Stimulated activated CD4-positive, alpha-beta T cell treated with anti-CD3 and anti-CD28 coated beads, TNF-alpha, amount 100 ng/mL, for 4 hours (primary cell): ENCODE measurements around the gene GPATCH2L.

Experiments used
- DNase-seq, 3 experiments: peaks; one replicate each; pipeline ENCODE4 v3.0.0-alpha.2; 2020; ENCODE audit warnings: low read depth in 3 of 3

The GPATCH2L gene

DNA sequence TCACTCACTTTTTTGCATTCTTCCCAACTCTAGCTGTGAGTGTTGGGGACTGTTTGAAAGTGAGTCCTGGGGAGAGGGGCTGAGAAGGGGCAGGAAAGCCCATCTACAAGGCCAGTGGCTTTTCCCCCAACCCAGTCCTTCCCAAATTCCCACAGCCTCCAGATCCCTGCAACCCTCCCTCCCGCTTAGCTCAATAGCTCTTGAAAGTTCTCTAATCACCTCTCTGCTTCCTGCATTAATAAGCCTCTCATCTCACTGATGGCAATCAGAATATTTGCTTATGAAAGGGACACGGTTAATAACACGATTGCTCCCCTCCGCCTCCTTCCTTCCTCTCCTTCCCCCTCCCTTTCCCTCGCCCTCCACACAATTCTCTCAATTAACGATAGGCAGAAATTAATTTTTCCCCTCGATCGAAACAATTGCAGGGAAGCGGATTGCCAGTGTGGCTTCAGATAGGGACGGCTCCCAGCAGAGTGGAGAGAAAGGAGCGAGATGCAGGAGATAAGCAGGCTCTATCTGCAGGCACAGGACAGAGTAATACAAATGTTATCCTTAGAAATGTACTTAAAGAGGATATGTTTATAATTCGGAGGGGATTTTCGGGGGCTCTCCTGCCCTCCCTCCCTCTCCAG is 15.1 kb upstream of the GPATCH2L start:
- DNase-seq, result no peak

DNA sequence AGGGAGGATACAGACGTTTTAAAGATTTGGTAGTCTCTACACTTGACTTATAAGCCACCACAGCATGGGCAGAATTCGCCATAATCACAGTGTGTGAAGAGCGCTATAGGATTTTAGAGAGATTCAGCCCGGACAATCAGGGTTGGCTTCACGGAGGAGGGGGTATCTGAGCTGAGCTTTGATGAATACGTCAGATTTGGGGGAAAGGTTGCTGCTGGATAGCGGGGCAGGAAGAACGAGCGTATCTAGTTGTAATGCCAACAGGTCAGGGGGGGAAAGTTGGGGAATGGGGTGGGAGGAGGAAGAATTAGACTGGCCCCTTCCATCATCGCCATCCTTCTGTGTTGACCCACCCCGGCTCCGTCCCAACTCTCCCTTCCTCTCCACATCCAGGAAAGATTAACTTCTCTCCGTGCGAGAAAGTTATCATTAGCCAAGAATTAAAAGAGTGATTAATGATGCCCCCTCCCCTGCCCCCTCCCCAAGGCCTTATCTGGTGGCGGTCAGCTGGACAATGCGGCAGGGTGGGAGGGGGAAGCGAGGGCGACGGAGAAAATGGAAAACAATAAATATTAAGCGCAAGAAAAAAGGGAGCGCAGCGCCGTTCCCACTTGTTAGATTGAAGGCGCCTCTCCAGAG is 13.5 kb upstream of the GPATCH2L start:
- no peak for DNase-seq

DNA sequence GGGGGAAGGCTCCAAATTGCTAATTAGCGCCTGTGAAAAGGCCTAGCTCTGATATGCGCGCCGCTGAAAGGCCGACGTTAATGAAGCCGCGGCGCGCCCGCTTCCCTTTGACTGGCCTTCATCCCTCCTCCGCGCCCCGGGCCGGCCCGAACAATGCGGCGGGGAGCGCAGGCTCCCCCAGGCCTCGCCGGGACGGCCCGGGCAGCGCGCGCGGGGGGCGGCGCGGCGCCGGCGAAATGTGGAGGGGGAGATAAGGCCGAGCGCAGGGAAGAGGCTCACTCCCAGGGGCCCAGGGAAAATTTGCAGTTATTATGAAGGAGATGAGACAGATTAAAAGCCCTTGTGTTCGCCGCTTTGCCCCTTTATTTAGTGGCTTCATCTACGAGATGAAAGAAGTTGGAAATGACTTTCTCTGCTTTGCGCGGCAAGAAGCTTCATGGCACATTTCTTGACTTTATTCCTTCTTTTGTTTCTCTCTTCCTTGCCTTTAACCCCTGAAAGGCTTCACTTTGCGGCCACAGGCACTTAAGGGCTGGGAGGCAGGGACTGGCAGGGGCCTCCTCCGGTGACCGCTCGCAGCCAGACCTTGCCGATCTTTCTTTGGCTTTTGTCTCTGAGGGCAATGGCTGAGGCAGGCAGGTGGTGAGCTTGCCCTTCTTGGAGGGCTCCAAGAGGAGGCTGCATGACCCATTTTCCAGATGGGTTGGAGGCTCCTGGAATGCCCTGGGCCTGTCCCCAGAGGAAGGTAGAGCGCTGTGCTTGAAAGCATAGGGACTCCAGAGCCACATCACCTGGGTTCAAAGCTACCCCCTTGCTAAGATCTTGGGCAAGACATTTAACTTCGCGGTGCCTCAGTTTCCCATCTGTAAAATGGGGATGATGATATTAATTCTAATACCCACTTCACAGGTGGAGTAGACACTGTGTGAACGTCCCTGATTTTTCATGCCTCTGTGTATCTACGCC is 12.7 kb upstream of the GPATCH2L start:
- DNase-seq, result no peak

DNA sequence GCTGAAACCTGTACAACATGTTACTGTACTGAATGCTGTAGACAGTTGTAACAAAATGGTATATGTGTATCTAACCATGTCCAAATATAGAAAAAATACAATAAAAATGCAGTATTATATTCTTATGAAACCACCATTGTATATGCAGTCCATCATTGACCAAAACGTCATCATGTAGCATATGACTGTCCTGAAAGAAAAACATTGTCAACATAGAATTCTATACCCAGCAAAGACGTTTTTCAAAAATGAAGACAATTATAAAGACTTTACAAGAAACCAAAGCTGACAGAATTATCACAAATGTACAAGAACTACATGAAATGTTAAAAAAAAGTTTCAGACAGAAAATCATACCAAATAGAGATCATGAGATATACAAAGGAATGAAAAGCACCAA is 8.1 kb upstream of the GPATCH2L start:
- no peak for DNase-seq

DNA sequence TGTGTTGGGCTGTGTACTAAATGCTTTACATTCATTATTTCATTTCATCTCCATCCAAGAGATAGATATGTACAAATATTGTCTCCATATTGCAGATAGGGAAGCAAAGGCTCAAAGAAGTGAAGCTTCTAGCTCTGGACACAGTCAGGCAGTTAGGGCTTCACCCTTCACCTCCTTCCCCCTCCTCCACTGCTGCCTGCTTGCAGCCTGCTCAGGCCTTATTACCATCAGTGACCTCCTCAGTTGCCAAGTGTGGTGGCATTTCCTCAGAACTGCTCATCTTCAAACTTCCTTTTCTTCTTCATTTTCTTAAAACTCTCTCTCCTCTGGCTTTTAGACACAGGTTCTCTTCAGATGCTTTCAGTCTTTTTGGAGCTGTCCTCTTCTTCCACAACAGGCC is 4.7 kb upstream of the GPATCH2L start:
- DNase-seq, result no peak

DNA sequence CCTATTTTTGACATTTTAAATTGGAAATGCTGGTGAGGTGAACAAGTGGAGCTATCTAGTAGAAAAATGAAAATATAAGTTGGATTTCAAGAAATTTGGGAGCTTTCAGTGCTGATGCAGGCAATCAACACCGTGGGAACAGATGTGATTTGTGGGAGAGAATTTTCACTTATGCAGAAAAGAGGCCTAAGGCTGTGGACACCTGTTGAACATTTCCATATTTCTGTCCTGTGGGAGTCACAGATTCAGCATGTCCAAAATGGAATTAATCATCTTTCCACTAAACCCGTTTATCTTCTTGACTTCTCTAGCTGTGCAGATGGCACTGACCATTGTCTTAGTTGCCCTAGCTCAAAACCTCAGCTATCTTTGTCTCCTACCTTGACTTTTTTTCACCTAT is 2.5 kb upstream of the GPATCH2L start:
- DNase-seq, result no peak

DNA sequence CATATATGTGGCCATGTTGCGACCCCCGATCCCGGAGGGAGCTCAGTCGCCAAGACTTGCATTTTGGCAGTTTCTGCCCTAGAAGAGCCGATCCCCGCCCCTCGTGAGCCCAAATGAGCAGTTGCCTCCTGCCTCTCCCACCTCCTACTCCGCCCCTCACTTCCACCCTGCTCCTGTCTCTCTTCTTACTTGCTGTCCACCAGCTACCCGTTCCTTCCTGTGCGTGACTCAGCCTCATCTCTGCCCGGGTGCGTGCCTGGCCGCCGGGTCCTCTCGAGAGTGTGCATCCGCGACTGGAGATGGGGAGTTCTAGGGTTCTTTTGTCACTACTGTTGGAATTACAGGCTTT is 585 bp downstream of the GPATCH2L start:
- peak; percentile 28 to 61 (median 30) for DNase-seq

DNA sequence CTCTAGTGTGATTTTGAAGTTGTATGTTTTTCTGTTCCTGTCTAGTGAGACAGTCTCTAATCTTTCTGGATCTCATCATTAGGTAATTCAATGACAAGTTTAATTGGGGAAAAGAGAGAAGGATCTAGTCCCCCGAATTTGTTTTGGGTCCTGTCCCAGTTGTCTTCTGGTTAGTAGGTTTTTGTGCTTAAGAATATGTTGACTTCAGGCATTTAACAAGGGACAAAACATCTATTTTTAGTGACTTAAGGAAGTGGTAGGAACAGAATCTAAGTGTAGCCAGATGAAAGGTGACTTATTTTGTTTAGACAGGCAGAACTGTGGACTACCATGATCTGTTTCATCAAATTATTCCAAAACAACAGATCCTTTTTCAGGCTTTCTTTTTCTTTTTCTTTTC is 2.2 kb downstream of the GPATCH2L start:
- no peak for DNase-seq

DNA sequence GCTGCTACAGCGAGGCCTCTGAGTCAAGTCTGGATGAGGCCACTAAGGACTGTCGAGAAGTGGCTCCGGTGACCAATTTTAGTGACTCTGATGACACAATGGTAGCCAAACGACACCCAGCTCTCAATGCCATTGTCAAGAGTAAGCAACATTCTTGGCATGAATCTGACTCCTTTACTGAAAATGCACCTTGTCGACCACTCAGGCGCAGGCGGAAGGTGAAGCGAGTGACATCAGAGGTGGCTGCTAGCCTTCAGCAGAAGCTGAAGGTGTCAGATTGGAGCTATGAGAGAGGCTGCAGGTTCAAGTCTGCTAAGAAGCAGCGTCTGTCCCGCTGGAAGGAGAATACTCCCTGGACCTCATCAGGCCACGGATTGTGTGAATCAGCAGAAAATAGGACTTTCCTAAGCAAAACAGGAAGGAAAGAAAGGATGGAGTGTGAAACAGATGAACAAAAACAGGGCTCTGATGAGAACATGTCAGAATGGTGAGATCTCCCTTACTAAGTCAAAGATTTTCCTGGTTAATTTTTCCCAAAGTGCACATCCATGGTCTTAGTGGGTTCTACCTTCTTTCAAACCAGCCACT is 2.9 kb downstream of the GPATCH2L start:
- no peak for DNase-seq

DNA sequence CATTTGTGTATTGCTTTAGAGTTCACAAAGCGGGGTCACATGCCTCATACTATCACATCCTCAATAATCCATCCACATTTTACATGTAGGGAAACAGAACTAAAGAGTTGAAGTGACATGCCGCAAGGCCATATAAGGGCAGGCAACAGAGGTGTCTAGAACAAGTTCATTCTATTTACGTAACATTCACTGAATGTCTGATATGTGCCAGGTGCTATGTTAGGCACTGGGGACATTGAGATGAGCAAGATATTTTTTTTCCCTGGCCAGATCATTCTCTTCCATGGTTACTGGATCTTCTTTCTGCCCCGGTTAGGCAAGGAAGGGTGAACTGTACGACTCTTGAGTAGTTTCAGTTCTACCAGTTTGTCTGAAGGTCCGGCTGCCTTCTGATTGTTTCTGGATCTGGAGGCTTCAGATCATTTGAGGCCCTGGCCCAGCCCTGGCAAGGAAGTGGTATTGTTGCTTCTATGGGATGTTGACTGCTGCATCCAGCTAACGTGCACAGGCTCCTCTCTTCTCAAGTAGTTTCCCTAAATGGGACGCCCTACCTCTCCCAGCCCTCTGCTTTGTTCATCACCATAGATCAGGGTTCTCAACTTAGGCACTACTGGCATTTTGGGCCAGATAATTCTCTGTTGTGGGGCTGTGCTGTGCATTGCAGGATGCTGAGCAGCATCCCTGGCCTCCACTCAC is 12.1 kb downstream of the GPATCH2L start:
- no peak for DNase-seq

DNA sequence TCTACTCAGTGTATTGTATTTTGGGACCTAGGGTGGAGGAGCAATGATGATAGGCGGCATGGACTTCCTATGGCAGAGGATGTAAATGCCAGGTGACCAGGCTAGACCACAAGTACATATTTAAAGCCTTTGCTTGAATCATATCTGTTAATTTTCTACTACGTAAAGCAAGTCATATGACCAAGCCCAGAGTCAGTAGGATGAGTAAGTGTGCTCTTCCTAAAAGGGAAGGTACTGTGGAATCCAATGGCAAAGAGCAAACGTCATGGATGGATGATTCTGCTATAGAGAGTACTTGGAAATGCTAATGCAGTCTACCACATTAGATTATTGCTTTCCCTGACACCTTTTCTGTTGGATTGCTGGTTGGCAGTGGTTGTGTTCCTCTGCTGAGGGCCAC is 16.8 kb downstream of the GPATCH2L start:
- no peak for DNase-seq

DNA sequence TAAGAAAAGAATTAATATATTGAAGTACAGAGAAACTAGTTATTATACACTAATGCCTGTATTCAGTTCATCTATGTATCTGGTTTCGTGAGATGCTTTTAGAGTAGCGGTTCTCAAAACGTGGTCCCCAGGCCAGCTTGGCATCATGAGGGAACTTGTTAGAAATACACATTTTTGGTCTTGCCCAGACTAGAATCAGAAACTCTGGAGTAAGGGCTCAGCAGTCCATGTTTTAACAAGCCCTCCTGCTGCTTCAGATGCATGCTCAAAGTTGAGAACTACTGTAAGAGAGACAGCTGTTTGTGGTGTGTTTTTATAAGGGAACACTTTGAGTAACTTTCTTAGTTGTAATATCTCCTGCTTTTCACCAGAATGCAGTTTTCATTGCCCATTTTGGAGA is 18.1 kb downstream of the GPATCH2L start:
- no peak for DNase-seq

DNA sequence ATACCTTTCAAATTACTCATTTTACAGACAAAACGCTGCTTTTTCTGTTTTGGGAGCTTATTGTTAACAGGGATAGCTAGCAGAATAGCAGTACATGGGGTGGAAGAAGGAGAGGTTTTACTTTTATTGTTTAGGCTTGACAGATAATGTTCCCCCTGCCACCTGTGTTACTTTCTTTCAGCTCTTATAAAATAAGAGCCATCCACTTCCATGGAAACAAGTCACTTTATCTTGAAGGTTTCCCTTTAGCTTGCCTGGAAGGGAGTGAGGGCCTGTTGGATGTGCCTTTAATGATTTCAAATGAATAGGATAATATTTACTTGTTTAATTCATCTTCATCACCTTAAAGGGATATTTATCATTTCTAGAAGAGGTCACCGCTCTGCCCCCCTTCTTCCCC is 23.3 kb downstream of the GPATCH2L start:
- DNase-seq, result no peak

DNA sequence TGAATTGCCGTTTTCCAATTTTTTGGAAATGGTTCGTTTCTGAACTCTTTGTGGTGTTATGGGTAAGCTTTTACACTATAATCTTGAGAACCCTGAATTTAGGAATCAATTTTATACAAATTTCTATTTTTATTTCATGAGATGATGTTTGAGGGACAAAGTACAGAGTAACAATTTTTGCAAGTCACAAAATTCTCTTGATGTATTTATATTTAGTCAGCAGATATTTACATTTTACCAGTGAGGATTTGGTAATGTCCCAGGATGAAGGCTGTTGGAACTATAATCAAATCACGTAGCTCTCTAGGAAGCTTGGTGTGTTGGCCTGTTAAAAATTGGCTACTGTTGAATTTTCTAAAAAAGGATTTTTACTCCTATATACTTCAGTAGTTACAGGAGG is 24.2 kb downstream of the GPATCH2L start:
- DNase-seq, result no peak

DNA sequence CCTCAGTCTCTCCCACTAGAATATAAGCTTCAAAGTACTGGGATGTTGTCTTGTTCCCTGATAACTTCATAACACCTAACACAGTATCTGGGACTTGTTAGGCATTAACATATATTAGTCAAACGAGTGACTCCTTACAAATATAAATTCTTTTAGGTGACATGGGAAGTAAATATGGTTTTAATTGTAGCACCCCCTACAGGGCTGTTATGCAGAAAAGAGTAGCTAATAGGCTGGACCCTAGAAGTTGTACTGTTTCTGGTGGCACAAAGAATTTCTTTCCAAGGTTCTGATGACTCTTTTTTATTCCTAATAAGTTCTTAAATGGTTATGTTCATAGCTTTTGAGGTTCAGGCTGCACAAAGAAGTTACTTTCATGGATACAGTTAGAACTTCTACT is 29.8 kb downstream of the GPATCH2L start:
- no peak for DNase-seq

DNA sequence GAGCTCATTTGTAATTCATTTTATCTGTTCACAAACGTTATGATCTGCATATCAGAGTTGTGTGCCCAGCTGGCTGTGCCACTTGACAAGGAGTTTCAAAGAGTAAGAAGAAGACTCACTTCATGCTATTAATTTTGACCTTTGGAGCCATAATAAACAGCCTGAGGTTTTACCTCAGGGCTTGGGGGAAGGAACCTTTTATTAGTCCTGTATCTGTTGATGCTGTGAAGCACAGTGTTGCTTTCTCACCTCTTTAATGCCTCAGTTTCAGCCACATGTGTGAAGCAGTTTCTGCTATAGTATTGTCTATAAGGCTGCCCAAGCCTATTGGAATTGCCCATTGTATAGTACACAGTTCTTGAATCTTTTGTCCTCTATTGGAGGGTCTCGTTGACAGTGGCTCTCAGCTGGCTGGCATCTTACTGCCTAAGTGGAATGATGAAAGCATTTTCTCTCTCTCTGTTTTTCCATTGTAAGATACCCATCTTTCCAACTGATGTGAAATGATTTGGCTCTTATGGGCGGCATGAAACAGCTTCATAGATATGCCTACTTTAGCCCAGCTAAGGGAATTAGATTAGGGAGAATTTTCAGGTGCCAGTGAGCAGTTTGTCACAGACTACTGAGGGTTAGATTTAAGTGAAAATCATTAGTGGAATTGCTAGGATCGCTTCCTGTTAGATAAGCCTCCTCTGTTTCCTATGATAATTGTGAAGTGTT is 34.7 kb downstream of the GPATCH2L start:
- DNase-seq, result no peak

DNA sequence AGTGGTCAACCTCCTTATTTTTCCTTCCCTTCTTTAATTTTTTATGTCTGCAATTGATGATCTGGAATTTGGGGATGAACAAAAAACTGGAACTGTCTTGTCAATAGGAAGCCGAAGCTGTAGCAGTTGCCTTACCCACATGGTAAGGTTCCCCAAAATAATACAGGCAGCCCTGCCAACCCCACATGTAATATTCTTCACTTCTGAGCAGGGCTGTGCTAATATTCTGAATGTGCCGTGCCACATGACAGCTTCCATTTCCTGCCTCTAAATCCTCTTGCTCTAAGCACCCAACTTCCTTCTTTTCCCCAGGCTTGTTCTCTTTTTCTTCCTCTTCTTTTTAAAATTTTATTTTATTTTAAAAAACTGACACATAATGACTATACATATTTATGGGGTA is 39.6 kb downstream of the GPATCH2L start:
- no peak for DNase-seq

DNA sequence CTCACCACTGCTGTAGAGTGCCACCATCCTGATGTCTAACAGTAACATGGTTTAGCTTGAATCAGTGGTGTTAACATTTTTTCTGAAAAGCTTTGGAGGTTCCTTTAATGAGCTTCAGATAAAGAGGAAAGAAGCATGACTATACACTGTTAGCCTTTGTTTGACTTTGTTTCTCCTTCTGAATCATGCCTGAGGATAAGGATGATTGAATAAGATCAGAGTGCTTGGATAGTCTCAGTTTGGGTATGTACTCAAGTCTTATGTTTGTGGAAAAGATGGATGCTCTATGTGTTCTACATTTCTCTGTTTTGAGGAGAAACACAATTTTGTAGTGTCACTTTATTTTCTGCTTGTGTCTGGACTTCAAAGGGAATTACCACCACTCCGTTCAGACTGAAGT is 42.0 kb downstream of the GPATCH2L start:
- DNase-seq, result no peak

DNA sequence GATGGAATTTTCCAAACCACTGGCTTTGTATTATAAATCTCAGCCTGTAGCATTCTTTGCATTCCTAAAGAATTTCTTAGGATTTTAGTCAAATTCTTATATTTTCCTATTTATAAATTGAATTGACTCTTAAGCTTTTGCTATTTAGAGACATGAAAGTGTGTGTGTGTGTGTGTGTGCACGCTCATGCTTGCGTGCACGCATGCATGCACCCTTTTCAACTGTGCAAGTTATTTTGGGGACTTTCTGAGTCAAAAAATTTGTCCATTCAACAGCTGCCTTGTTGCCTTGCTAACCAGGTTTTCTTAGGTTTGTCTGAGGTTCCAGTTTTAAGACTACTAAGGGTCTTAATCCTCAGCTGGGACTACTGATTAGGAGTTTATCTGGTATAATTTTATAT is 42.6 kb downstream of the GPATCH2L start:
- DNase-seq, result no peak

DNA sequence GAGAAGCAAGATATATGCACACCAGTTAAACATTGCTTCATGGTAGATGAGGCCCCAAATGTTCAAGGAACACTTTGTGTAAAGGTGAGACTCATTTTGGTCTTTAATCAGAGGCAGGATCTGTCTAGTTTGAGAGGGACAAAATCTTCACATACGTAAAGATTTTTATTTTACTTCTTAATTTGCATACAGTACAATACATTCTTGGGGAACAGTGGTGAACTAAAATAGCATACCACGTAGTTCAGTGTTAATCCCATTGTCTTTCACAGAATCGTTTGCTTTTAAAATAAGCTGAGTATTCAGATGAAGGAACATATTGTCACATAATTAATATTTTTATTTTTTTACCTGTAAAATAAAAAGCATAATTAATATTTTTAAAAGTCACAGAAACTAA is 43.3 kb downstream of the GPATCH2L start:
- DNase-seq, result no peak

DNA sequence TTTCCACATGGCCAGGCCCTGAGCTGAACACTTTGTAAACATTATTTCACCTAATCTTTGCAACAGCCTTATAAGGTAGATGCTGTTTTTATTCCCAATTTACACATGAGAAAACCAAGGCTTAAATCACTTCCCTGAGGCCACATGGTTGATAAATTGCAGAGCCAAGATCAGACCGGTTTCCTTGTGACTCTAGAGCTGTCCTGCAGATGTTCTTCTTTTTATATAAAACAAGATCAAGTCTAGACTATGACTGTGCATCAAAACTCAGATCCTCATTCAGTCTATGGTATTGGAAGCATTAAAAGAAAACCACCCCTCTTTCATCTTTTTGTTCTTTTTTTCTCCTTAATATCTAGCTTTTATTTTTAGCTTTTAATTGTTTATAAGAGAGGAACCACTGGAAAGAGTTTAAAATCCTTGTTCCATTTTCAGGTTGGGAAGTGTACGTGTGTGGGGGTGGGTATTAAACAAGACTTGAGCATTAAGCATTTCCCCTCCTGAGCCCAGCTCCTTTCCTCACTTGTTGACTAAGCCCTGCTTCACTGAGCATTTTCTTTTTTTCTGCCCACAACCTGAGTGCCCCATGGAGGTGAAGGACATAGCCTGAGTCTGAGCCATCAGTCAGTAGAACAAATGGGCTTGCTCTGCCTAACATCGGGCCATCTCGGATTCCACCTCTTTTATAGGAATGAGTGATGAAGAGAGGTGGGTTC is 45.4 kb downstream of the GPATCH2L start:
- DNase-seq, result no peak
